Right cardiac atrium (tissue), 5 donors: ENCODE data around the gene RAB23. TPM values are rescaled to one million over a fixed set of nuclear protein-coding genes. Genes with fewer than 3 reads are reported as not detected.
A peak's percentile ranks its signal among the peaks of the same experiment; 100 is the strongest.

Source experiments
- ATAC-seq, 2 donors: fragments of 200-7000 bp; cut with Tn5 transposase; one replicate each; pipeline versions ENCODE4 v1.8.0 to v1.9.1; 2020; ENCODE audit warnings: moderate library complexity in 2 of 2, mild to moderate bottlenecking in 1 of 2
- DNase-seq, 3 donors: peaks; one replicate each; pipeline ENCODE4 v3.0.0-alpha.2; 2020
- H3K27ac ChIP-seq: one replicate; pipeline ENCODE4 v1.5.1; 2013; ENCODE audit warnings: mild to moderate bottlenecking, low read length, control low read depth, moderate library complexity
- H3K27me3 ChIP-seq: one replicate; pipeline ENCODE4 v1.6.1; 2013; ENCODE audit not compliant: control insufficient read depth, insufficient read depth
- H3K4me1 ChIP-seq: one replicate; pipeline ENCODE4 v1.6.1; 2013; ENCODE audit warnings: low read length; ENCODE audit not compliant: control insufficient read depth, insufficient read depth
- H3K4me3 ChIP-seq: one replicate; pipeline ENCODE4 v1.5.1; 2013; ENCODE audit warnings: low read length, control low read depth
- H3K9me3 ChIP-seq: one replicate; pipeline ENCODE4 v1.6.1; 2013; ENCODE audit warnings: low read length; ENCODE audit not compliant: control insufficient read depth
- WGBS: extraction: QIAGEN DNeasy Blood & Tissue Kit; methylation state at CpG from one replicate; pipeline ENCODE4 v1.1.7; 2013; 5-methylcytosine and 5-hydroxymethylcytosine counted together
- intact Hi-C, 4 donors: fragments of 100-400 bp; cut with DNase I; formaldehyde crosslinking; loops; one replicate each; pipeline versions ENCODE4 v1.11.0 to v1.14.0; 2022 to 2023
- polyA plus RNA-seq: library from polyadenylated mRNA; stranded (reverse); fragments of 200-250 nt; gene quantifications from one replicate; pipeline ENCODE4 v1.2.3, GENCODE V29; 2013
- total RNA-seq, 4 donors: library from RNA; stranded (reverse); fragmentation: NEBNext Ultra II Directional; extraction: Animal tissue kit (Norgen Biotek cat#: 25700); gene quantifications; one replicate each; pipeline ENCODE4 v1.2.1, GENCODE V29; 2021
- donor health status: healthy with polysubstance abuse.
- donor health status: DM: no; HTN: yes; CAD: no.
- donor health status: DM: no; HTN: no; CAD: no.
- donor health status: DM: no; HTN: yes; CAD: no; lungs with severe emphysema.
- donor health status: DM: yes; HTN: yes; CAD: no.

RAB23 gene
- total and polyA plus RNA-seq, 5 donors, result 6.1 to 20.7 (median 11.3) TPM

DNA sequence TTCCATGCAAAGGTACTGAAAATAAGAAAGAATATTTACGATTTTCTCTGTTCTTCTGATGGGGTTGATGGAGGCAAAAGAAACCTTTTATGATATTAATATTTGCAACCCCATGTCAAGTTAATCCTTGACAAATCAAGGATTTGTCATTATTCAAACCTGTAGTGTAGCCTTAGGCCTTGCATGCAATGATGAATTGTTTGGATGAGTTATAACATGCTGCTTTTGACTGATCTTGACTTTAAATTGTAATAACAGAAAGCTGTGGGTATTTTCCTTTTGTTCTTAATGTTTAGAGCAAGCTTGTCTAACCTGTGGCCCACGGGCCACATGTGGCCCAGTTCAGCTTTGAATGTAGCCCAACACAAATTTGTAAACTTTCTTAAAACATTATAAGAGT is 63.0 kb downstream of the RAB23 start:
- 97% methylated on average over 2 of the region's 2 CpGs for WGBS
- intact Hi-C loops, result no loop called here
- Histone ChIP-seq H3K4me1 (no peaks in the 10 kb centered on the region), H3K9me3 (no peaks in the 10 kb centered on the region), H3K27me3 (no peaks in the 10 kb centered on the region), H3K4me3 (no peak overlapping the region), H3K27ac (no peak overlapping the region)
- DNase-seq (no peak), ATAC-seq (no peak)

GRCh38 chr6:57158658-57159057 is 63.4 kb downstream of the RAB23 start:
- intact Hi-C loops, result no loop called here
- H3K27me3 ChIP-seq, result no peaks in the 10 kb centered on the region
- DNase-seq (no peak), ATAC-seq (no peak)
- H3K4me3 ChIP-seq, result no peak overlapping the region
- no peak overlapping the region for H3K27ac ChIP-seq
- H3K9me3 ChIP-seq, result no peaks in the 10 kb centered on the region
- H3K4me1 ChIP-seq, result no peaks in the 10 kb centered on the region

DNA sequence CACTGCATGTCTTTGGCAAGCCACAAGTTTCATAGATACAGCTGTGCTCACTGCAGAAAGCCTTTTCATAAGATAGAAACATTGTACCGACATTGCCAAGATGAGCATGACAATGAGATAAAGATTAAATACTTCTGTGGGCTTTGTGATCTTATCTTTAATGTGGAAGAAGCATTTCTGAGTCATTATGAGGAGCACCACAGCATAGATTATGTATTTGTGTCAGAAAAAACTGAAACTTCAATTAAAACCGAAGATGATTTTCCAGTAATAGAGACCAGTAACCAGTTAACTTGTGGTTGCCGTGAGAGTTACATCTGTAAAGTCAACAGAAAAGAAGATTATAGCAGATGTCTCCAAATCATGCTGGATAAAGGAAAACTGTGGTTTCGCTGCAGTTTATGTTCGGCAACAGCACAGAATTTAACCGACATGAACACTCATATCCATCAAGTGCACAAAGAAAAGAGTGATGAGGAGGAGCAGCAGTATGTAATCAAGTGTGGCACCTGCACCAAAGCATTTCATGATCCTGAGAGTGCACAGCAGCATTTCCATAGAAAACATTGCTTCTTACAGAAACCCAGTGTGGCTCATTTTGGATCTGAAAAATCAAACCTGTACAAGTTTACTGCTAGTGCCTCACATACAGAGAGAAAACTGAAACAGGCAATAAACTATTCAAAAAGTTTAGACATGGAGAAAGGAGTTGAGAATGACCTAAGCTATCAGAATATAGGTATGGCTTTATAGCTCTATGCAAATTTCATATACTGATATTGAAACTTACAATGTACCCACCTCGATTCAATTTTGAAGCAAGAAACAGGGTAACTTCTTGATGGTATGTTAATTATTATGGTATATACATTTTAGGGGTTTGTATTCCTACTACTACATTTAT is 73.9 kb downstream of the RAB23 start:
- WGBS, result 87% methylated on average over 7 of the region's 7 CpGs

GRCh38 chr6:57147401-57147800 is 74.7 kb downstream of the RAB23 start:
- intact Hi-C loops, result no loop called here
- ATAC-seq (no peak), DNase-seq (no peak)
- H3K9me3 ChIP-seq, result no peaks in the 10 kb centered on the region
- H3K4me1 ChIP-seq, result no peaks in the 10 kb centered on the region
- WGBS, result 95% methylated on average over 5 of the region's 5 CpGs
- H3K27me3 ChIP-seq, result no peaks in the 10 kb centered on the region
- H3K4me3 ChIP-seq, result no peak overlapping the region
- no peak overlapping the region for H3K27ac ChIP-seq

More for the DNA sequence above, 73.9 kb downstream of the RAB23 start:
- no peak for DNase-seq
- no peaks in the 10 kb centered on the region for H3K4me1 ChIP-seq
- H3K27ac ChIP-seq, result no peak overlapping the region
- no peaks in the 10 kb centered on the region for H3K9me3 ChIP-seq
- no peak overlapping the region for H3K4me3 ChIP-seq
- ATAC-seq, result no peak
- intact Hi-C loops, result no loop called here
- no peaks in the 10 kb centered on the region for H3K27me3 ChIP-seq

DNA sequence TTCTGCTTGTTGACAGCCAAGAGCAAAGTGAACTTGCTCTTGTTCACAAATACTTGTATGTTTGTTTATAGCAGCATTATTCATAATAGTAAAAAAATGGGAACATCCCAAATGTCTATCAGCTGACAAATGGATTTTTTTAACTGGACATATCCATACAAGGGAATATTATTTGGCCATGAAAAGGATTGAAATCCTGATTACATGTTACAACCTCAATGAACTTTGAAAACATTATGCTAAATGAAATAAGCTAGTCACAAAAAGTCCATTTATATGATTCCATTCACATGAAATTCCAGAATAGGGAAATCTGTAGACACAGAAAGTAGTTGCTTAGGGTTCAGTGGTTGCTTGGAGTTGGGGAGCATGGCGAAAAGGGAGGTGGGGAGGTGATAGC is 78.4 kb downstream of the RAB23 start:
- H3K27me3 ChIP-seq, result no peaks in the 10 kb centered on the region
- intact Hi-C loops, result no loop called here
- no peaks in the 10 kb centered on the region for H3K4me1 ChIP-seq
- H3K27ac ChIP-seq, result no peak overlapping the region
- DNase-seq, result no peak
- ATAC-seq, result no peak
- no peak overlapping the region for H3K4me3 ChIP-seq
- no peaks in the 10 kb centered on the region for H3K9me3 ChIP-seq
- WGBS, result 97% methylated on average over 1 of the region's 1 CpG

DNA sequence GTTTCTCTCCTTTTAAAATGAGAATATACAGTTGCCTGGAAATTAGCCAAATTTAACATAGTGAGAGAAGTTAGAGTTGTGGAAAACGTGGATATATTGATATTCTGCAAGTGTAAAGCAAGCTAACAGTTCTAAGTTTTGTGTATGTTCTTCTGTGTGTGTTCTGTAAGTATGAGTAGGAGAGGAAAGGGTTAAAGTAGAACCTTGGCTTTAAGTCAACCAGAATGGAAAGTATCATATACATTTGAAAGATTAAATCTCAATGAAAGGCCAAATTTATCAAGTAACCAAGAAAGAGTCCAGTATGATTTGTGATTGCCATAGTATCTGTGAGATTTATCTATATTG is 80.0 kb downstream of the RAB23 start:
- DNase-seq, result no peak
- intact Hi-C loops, result no loop called here
- Histone ChIP-seq H3K9me3 (no peaks in the 10 kb centered on the region), H3K4me3 (no peak overlapping the region), H3K27me3 (no peaks in the 10 kb centered on the region), H3K27ac (no peak overlapping the region), H3K4me1 (no peaks in the 10 kb centered on the region)
- 79% methylated on average over 1 of the region's 1 CpG for WGBS
- ATAC-seq, result no peak

- H3K27me3 ChIP-seq, result no peaks in the 10 kb centered on the region
- intact Hi-C loops, result no loop called here
- H3K4me3 ChIP-seq, result no peak overlapping the region
- no peaks in the 10 kb centered on the region for H3K9me3 ChIP-seq
- WGBS, result 96% methylated on average over 4 of the region's 4 CpGs
- DNase-seq (no peak), ATAC-seq (no peak)
- no peak overlapping the region for H3K27ac ChIP-seq
- no peaks in the 10 kb centered on the region for H3K4me1 ChIP-seq
Observed at GRCh38 chr6:57141451-57142177, 80.5 kb downstream of the RAB23 start.

- intact Hi-C loops, result no loop called here
- ATAC-seq (no peak), DNase-seq (peak in 1 of 3 donors; percentile 31)
- Histone ChIP-seq H3K9me3 (no peaks in the 10 kb centered on the region), H3K4me3 (no peak overlapping the region), H3K4me1 (no peaks in the 10 kb centered on the region), H3K27me3 (no peaks in the 10 kb centered on the region), H3K27ac (no peak overlapping the region)
- 96% methylated on average over 11 of the region's 11 CpGs for WGBS
Observed at GRCh38 chr6:57138026-57138425, 84.1 kb downstream of the RAB23 start.

GRCh38 chr6:57137350-57137749 is 84.8 kb downstream of the RAB23 start:
- Histone ChIP-seq H3K4me3 (no peak overlapping the region), H3K27me3 (no peaks in the 10 kb centered on the region), H3K9me3 (no peaks in the 10 kb centered on the region), H3K4me1 (no peaks in the 10 kb centered on the region), H3K27ac (no peak overlapping the region)
- no peak for DNase-seq
- no peak for ATAC-seq
- 95% methylated on average over 2 of the region's 2 CpGs for WGBS
- intact Hi-C loops, result no loop called here
